Chondrocyte (in vitro differentiated cells): ENCODE measurements around the gene SLC25A17. TPM values are rescaled to one million over a fixed set of nuclear protein-coding genes. Genes with fewer than 3 reads are reported as not detected.

ENCODE experiments used
- DNase-seq: peaks from one replicate; pipeline ENCODE4 v3.0.0; 2021; ENCODE audit warnings: mixed read lengths, low spot score
- H3K27ac Mint-ChIP-seq: one replicate; pipeline ENCODE4 v1.8.0; 2021; ENCODE audit warnings: mild to moderate bottlenecking, moderate library complexity, mixed read lengths; ENCODE audit not compliant: unreplicated experiment
- H3K27me3 Mint-ChIP-seq: 2 replicates; pipeline ENCODE4 v1.8.0; 2021; ENCODE audit warnings: low read depth, mixed read lengths
- H3K36me3 Mint-ChIP-seq: 2 replicates; pipeline ENCODE4 v1.8.0; 2021; ENCODE audit warnings: low read depth, mixed read lengths
- H3K4me1 Mint-ChIP-seq: 2 replicates; pipeline ENCODE4 v1.8.0; 2021; ENCODE audit warnings: low read depth, mild to moderate bottlenecking, mixed read lengths
- H3K4me3 Mint-ChIP-seq: one replicate; pipeline ENCODE4 v1.8.0; 2021; ENCODE audit warnings: mild to moderate bottlenecking, moderate library complexity, mixed read lengths; ENCODE audit not compliant: unreplicated experiment
- H3K9me3 Mint-ChIP-seq: 2 replicates; pipeline ENCODE4 v1.8.0; 2021; ENCODE audit warnings: low read depth, mixed read lengths
- CTCF ChIP-seq: fragments of 200-600 bp; sonication (generic); IDR thresholded peaks from 2 replicates; pipeline ENCODE4 v1.5.0; 2021; ENCODE audit warnings: antibody characterized with exemption, mild to moderate bottlenecking, moderate library complexity
- total RNA-seq: library from RNA; stranded (reverse); gene quantifications from 3 replicates; pipeline ENCODE4 v1.2.1, GENCODE V29; 2021

The SLC25A17 gene
- total RNA-seq, 1 donor from 2014 or later, result 17.4 TPM

GRCh38 chr22:40805699-40806203 lies 13.4 kb downstream of the SLC25A17 start:
- Mint-ChIP-seq H3K27ac (no peak overlapping the region), H3K4me1 (peaks cover 35% of the 10 kb centered on the region), H3K4me3 (no peak overlapping the region), H3K27me3 (no peaks in the 10 kb centered on the region), H3K9me3 (no peaks in the 10 kb centered on the region), H3K36me3 (no peaks in the 10 kb centered on the region)
- DNase-seq, result no peak
- TF ChIP-seq CTCF, result no peak

GRCh38 chr22:40805239-40805638 lies 13.9 kb downstream of the SLC25A17 start:
- H3K9me3 Mint-ChIP-seq, result no peaks in the 10 kb centered on the region
- H3K27ac Mint-ChIP-seq, result no peak overlapping the region
- H3K36me3 Mint-ChIP-seq, result no peaks in the 10 kb centered on the region
- no peak overlapping the region for H3K4me3 Mint-ChIP-seq
- H3K4me1 Mint-ChIP-seq, result peaks cover 35% of the 10 kb centered on the region
- H3K27me3 Mint-ChIP-seq, result no peaks in the 10 kb centered on the region
- no peak for TF ChIP-seq CTCF
- DNase-seq, result no peak

- no peak overlapping the region for H3K4me3 Mint-ChIP-seq
- no peak for TF ChIP-seq CTCF
- H3K4me1 Mint-ChIP-seq, result peaks cover 23% of the 10 kb centered on the region
- H3K27me3 Mint-ChIP-seq, result no peaks in the 10 kb centered on the region
- H3K36me3 Mint-ChIP-seq, result no peaks in the 10 kb centered on the region
- H3K27ac Mint-ChIP-seq, result peak overlapping the region; percentile 47
- DNase-seq, result no peak
- no peaks in the 10 kb centered on the region for H3K9me3 Mint-ChIP-seq
Measured at GRCh38 chr22:40803321-40803720, 15.8 kb downstream of the SLC25A17 start.

- Mint-ChIP-seq H3K4me1 (peaks cover 14% of the 10 kb centered on the region), H3K27me3 (no peaks in the 10 kb centered on the region), H3K4me3 (no peak overlapping the region), H3K9me3 (no peaks in the 10 kb centered on the region), H3K27ac (no peak overlapping the region), H3K36me3 (no peaks in the 10 kb centered on the region)
- TF ChIP-seq CTCF, result no peak
- DNase-seq, result no peak
Measured at GRCh38 chr22:40799008-40799407, 20.1 kb downstream of the SLC25A17 start.

- no peak for DNase-seq
- Mint-ChIP-seq H3K27ac (no peak overlapping the region), H3K9me3 (no peaks in the 10 kb centered on the region), H3K4me1 (peaks cover 7% of the 10 kb centered on the region), H3K36me3 (peaks cover 3% of the 10 kb centered on the region), H3K27me3 (no peaks in the 10 kb centered on the region), H3K4me3 (no peak overlapping the region)
- TF ChIP-seq CTCF, result no peak
Measured at GRCh38 chr22:40797427-40797826, 21.7 kb downstream of the SLC25A17 start.
